Forelimb muscle (tissue), 1 donor: ENCODE data around the gene CDC42SE2. TPM values are rescaled to one million over a fixed set of nuclear protein-coding genes. Genes with fewer than 3 reads are reported as not detected.

Experiments
- DNase-seq: peaks from one replicate; pipeline ENCODE4 v3.0.0-alpha.2; 2013; ENCODE audit warnings: low read depth
- polyA plus RNA-seq: library from polyadenylated mRNA; unstranded; fragments of 120-200 nt; gene quantifications from one replicate; pipeline ENCODE4 v1.2.1, GENCODE V29; 2013; ENCODE audit not compliant: insufficient read length

CDC42SE2 gene
- polyA plus RNA-seq, 1 donor, result 22.5 TPM

- no peak for DNase-seq
Measured at GRCh38 chr5:131433109-131433508, 169.3 kb downstream of the CDC42SE2 start.

- DNase-seq, result no peak
Measured at GRCh38 chr5:131436081-131436480, 172.2 kb downstream of the CDC42SE2 start.

- DNase-seq, result no peak
Measured at GRCh38 chr5:131441184-131441583, 177.3 kb downstream of the CDC42SE2 start.

Other genes with a start within 250 kb of the CDC42SE2 start
- 358 TPM for gene HINT1, start 98.8 kb upstream of the CDC42SE2 start, polyA plus RNA-seq
- 11.7 TPM for gene LYRM7, start 93.1 kb upstream of the CDC42SE2 start, polyA plus RNA-seq